GM12874 (cell line): ENCODE results near the gene SLC35C1.
A peak's percentile ranks its signal among the peaks of the same experiment; 100 is the strongest.

Experiments used
- TF ChIP-seq, protein P1 (sequence below): IDR thresholded peaks from 2 replicates; pipeline ENCODE4 v1.5.1; 2011; ENCODE audit warnings: low read depth, mild to moderate bottlenecking, control low read depth, low read length, moderate library complexity; ENCODE audit not compliant: insufficient read depth

The SLC35C1 gene

GRCh38 chr11:45804761-45805304, at the start of gene SLC35C1:
SLC35C1 (plus strand) TSS chr11:45805149; CDS start chr11:45805802, 653 bp downstream.
- TF ChIP-seq, protein P1, sequence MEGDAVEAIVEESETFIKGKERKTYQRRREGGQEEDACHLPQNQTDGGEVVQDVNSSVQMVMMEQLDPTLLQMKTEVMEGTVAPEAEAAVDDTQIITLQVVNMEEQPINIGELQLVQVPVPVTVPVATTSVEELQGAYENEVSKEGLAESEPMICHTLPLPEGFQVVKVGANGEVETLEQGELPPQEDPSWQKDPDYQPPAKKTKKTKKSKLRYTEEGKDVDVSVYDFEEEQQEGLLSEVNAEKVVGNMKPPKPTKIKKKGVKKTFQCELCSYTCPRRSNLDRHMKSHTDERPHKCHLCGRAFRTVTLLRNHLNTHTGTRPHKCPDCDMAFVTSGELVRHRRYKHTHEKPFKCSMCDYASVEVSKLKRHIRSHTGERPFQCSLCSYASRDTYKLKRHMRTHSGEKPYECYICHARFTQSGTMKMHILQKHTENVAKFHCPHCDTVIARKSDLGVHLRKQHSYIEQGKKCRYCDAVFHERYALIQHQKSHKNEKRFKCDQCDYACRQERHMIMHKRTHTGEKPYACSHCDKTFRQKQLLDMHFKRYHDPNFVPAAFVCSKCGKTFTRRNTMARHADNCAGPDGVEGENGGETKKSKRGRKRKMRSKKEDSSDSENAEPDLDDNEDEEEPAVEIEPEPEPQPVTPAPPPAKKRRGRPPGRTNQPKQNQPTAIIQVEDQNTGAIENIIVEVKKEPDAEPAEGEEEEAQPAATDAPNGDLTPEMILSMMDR, result 0 out of 2 replicates have a peak, but pooled peaks have one; percentile 1

DNA sequence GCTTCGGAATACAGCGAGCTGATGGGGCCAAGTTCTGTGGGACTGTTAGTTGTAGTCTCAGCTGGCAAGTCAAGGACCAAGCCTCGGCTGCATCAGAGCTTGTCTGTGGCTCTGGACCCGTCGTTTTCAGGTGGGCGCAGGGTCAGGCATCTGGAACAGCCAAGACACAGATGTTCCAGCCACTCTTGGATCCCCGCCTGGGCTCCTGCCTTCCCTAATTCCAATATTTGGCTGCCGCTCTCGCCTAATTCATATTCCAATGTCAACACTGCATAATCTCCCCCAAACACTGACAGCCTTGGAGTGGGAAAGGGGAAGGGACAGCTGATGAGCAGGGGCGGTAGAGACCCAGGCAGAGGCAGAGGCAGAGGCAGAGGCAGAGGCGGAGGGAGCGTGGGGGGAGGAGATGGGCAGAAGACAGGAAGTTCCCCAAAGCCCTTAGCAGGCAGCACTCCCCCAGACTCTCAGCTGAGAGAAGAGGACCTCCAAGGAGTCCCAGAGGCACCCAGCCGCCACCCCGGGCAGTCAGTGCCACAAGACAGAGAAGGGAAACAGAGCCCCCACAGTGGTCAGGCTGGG, 49.6 kb upstream of the SLC35C1 start:
- TF ChIP-seq, protein P1, result no peak

DNA sequence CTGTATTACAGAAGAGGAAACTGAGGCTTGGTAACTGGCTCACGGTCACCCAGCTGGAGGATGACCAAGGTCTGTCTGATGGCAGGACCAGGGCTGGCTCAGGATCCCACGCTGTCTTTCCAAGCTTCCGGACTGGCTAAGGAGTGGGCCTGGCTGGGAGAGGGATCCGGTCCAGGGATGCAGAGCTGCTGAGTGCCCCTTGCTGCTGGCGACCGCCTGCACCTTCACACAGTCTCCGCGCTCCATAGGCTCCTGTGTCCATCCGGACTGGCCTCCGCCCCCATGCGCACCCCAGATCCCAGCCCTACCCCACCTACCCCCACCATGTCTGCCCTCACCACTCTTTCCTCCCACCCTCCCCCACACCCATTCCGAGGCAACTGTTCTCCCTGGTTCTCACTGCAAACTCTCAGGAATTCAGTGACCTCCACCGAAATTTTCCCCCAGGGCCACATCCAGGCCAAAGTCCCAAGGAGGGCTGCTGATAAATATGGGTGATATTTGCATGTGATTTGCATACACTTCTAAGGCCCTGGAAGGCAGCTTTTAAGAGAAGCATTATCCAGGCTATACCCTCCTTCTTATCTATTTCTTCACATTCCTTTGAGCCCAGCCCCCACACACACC, 48.5 kb upstream of the SLC35C1 start:
- TF ChIP-seq, protein P1, result no peak

- TF ChIP-seq, protein P1, result no peak
Observed at GRCh38 chr11:45757672-45758071, 47.3 kb upstream of the SLC35C1 start.

GRCh38 chr11:45761659-45762058, 43.3 kb upstream of the SLC35C1 start:
- TF ChIP-seq, protein P1, result no peak

DNA sequence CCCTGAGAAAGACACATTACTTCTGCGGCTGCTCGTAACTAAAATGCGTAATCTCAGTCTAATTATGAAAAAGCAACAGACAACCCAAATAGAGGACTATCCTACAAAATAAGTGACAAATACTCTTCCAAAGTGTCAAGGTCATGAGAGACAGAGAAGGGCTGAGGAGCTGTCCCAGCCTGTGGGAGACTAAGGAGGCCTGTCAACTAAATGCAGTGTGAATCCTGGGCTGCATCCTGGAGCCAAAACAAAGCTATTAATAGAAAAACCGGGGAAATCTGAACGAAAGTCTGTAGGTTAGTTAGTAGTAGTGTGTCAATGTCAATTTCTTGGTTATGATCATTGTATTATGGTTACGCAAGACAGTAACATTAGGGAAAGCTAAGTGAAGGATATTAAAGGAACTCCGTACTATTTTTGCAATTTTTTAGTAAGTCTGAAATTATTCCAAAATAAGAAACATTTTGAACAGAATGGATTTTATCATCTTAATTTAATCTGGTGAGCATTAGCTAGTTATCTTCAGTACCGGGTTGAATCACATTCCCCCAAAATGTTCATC, 39.8 kb upstream of the SLC35C1 start:
- TF ChIP-seq, protein P1, result no peak

GRCh38 chr11:45765836-45766235, 39.1 kb upstream of the SLC35C1 start:
- TF ChIP-seq, protein P1, result no peak
